Heart left ventricle (tissue), 13 donors: ENCODE data around the gene ATXN1.

ENCODE experiments used
- POLR2A ChIP-seq, 2 donors: fragments of 450-650 bp; IDR thresholded peaks; one replicate each; pipeline ENCODE4 v1.6.1; 2017; ENCODE audit warnings: antibody characterized with exemption in 2 of 2, mild to moderate bottlenecking in 2 of 2, moderate library complexity in 2 of 2
- TF ChIP-seq, protein P1 (sequence below), 12 donors: fragments of 200-600 bp; sonication (generic) in 4 of 12; IDR thresholded peaks; one replicate each; pipeline versions ENCODE4 v1.5.0 to v1.8.0; 2018 to 2022; ENCODE audit warnings: antibody characterized with exemption in 12 of 12, mild to moderate bottlenecking in 5 of 12
- donor health status: ischemic (EF 13 %, LVEDD 7.1; RV severe dilation, severe dysfunction).
- donor health status: DM: no; HTN: yes; CAD: no.
- donor health status: DM: no; HTN: no; CAD: no.
- donor health status: ischemic (EF 25% LVEDD 6.9; RV normal size, moderate dysfunction).
- donor health status: ischemic (EF 25% LVEDD 5.7; RV mildly dilated, moderate dysfunction).
- donor health status: ischemic (EF 35%, LVEDD 5.7; RV mildly dilated, moderate dysfunction).
- donor health status: nonischemic (EF 11% LVEDD 7.7; RV severe dilation, severe dysfunction).
- donor health status: DM: yes; HTN: yes; CAD: no.
- donor health status: PGD.
- donor health status: ischemic (EF 29% LVEDD 5.4; RV normal size, mild dysfunction).
- donor health status: nonischemic (EF 23%, LVEDD 6.1; RV moderate dilation, normal function).

- no peak for TF ChIP-seq POLR2A (IDR thresholded peaks at IDR 0.05)
- TF ChIP-seq, protein P1, sequence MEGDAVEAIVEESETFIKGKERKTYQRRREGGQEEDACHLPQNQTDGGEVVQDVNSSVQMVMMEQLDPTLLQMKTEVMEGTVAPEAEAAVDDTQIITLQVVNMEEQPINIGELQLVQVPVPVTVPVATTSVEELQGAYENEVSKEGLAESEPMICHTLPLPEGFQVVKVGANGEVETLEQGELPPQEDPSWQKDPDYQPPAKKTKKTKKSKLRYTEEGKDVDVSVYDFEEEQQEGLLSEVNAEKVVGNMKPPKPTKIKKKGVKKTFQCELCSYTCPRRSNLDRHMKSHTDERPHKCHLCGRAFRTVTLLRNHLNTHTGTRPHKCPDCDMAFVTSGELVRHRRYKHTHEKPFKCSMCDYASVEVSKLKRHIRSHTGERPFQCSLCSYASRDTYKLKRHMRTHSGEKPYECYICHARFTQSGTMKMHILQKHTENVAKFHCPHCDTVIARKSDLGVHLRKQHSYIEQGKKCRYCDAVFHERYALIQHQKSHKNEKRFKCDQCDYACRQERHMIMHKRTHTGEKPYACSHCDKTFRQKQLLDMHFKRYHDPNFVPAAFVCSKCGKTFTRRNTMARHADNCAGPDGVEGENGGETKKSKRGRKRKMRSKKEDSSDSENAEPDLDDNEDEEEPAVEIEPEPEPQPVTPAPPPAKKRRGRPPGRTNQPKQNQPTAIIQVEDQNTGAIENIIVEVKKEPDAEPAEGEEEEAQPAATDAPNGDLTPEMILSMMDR (IDR thresholded peaks at IDR 0.05): no peak
Measured at GRCh38 chr6:16547587-16547986, 213.7 kb downstream of the ATXN1 start.
